Activated CD8-positive, alpha-beta memory T cell treated with anti-CD3 and anti-CD28 coated beads for 4 hours (primary cell): Measurements from ENCODE around the gene MRPL36.

Source experiments
- DNase-seq, 2 donors: peaks; one replicate each; pipeline ENCODE4 v3.0.0-alpha.2; 2020; ENCODE audit warnings: low read depth in 2 of 2

MRPL36 gene

DNA sequence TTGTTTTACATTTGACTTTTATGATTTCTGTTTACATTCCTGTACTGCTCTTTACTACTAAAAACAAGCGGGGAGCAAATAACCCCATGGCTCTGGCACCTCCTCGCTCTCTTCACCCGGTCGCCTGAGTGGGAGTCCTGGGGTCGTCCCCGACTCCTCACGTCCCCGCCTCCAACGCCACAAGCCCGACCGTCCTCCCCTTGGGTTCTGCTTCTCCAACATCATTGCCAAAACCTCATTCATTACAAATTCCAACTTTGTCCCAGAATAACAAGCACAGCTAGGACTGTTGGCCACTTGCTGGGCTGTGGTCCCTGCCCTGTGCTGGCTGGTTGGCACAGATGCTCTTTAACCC lies 35.1 kb downstream of the MRPL36 start:
- DNase-seq: no peak

DNA sequence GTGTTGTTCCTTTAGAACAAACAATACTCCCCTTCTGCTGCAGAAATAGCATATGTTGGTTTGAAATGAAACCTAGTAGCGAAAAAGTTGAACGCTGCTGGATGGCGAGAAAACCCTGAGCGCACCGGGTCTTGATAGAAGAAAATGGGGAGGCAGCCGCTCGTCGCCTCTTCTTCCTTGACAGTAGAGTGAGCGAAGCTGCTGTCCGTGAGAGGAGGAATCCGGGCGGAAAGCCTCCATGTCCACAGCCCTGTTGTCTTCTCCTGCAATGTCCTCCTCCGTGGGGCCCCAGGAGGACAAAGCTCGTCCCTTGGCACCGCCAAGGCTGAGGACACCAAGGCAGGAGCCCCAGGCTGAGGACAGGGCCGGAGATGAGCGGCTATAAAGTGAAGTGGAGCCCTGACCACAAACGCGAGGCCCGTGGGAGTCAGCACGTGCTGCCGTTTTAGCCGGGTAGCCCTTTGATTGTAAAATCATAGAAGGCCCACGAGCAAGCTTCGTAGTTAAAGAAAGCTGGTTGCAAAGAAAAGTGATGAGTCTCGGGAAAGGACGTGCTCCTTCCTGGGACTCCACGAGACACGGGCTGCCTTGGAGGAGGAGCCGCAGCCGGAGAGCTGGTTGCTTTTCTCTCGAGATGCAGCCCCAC lies 35.6 kb downstream of the MRPL36 start:
- DNase-seq: no peak

DNA sequence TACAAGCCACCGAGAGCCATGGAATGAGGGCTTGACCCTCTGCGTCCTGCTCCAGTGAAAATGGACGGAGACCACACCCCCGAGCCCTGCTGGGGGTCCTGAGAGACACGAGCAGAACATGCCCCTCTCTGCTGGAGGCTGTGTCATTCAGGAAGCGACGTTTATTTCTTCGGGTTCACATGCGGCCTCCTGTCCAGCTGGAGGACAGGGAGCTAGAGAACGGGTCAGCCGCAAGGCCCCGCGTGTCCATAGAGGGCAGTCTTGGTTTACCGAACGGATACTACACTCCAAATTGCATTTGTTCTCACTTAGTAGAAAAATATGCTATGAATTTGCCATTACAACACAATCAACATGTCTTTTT lies 36.1 kb downstream of the MRPL36 start:
- no peak for DNase-seq

DNA sequence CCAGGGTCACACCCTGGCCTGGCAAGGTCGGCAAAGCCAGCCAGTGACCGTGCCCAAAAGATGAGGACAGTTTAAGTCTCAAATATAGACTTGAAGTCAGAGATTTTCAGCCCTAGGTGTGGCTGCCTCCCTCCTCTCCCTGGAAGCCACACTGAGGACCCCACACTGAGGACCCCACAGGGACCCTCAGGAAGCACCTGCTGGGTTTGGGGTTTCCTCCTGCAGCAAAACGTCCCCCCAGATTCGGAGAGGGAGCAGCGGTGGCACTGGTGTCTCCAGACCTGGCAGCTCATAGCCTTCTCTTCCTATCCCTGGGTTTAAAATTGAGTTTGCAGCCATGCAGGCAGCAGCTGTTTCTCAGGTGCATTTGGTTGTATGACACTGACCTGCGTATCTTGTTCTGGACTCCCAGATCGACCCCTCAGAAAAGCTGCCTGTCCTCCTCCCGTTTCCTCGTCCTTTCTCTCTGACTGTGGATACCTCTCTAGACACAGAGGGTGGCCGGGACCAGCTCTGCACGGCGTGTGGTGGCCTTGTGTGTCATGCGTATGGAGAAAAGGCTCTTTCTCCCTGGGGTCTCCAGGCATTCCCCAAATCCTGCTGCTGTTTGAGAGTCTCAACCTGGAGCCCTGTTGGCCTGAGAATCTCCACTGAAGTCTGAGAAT lies 36.6 kb downstream of the MRPL36 start:
- DNase-seq: no peak

DNA sequence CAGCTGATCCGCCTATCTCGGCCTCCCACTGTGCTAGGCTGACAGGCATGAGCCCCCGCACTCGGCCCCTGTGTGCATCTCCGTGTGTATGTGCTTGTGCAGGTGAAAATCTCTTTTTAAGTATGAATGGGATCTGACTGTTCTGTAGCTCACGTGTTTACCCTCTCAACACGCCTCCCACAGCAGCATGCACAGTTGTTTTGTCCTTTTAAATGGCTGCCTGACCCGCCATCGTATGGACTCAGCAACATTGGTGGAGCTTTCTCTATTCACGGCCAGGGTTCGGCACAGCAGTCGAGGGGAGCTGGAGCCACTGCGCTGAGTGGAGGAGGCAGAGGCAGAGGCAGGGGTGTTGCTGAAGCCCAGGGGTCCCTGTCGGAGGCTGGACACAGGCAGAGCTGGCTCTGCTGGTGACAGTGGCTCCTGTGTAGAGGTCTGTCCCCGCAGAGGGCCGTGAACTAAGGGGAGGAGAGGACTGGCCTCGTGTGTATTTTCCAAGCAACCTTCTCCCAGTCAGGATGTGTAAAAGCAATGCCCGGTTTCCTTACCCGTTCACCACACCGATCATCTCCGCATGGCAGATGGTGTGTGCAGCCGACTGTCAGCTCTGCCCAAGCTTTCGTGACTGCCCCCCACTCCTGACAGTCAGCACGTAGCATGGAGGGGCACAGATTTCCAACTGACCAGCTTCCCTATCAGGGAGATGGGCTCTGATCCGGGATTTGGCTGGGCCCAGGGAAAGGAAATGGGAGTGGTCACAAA lies 37.3 kb downstream of the MRPL36 start:
- DNase-seq: no peak

DNA sequence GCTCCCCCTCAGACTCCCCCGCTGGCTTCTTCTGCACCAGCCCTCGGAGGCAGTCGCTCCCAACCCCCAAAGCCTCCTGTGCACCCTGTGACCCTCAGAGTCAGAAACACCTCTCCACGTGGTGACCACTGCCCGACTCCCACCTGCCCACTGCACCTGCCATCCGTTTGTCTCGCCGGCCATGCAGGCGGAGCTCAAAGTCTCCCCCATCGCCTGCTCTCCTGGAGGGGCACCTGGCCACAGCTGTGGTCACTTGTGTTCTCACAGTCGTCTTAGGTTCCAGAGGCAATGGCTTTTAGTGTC lies 38.2 kb downstream of the MRPL36 start:
- no peak for DNase-seq

DNA sequence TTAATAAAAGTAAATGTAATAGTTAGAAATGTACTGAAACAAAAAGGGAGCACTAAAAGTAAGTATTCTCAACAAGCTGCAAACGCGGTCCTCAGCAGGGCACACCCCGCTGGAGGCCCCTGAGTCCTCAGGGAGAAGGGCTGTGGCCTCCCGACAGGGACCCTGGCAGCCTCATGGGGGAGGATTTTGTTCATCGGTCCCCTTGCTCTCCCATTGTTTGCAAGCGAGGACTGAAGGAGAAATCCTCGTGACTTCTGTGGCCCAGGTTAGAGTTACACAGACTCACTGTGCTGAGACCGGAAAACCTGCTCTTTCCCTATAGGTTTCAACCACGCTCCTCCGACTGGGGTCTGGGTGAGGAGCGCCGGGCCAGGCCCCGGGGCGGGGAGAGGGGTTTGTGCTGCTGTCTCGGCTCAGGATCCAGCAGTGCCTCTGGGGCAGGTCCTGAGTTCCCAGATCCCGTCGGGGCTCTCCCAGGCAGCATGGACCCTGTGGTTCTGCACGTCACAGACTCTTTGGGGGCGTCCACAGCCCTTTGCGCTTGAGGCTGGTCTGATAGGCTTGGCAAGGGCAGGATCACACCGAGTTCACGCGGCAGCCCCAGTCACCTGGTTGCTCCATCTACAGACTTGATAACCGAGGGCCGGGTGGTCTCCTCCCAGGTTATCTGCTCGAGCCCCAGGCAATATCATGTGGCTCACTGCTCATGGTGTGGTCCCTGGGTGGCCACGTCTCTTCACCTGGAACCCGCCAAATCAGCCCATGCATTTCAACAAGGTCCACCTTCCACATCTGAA lies 38.8 kb downstream of the MRPL36 start:
- DNase-seq: no peak

DNA sequence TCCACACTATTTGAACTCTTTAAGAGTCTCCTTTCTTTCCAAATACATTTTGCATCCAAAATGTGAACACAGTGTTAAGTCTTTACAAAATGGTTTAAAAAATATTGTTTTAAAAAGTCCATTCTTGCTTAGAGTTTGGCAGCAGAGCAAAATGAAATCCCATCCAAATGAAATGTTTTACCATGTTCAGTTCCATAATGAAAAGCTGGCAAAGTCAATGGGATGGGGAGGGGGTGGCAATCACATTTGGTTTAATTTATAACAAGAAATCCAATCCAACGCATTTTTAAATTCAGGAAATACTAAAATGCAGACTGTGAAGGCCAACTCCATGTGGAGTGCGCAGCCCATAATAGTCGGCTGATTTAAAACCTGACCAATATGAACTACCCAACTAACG lies 39.4 kb downstream of the MRPL36 start:
- DNase-seq: no peak

DNA sequence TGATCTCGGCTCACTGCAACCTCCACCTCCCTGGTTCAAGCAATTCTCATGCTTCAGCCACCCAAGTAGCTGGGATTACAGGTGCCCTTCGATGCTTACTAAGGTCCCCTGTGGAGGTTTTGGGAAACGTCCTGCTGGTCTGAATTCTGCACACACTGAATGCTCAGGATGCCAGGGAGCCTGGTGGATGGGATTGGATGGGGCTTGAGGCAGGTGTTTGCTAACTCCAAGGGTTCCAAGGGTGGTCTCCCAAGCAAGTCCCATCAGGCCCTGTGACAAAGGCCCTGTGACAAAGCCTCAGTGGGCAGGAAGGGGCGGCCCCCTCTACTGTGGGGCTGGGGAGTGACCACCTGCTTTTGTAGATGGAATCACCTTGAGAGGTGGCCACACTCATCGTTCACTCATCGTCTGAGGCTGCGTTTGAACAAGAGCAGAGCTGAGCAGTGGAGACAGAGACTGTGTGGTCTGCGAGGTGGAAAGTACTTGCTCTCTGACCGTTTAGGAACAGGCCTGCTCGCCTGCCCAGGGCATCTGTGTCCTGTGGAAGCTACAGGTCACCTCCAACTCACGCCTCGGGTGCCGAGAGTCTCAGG lies 40.2 kb downstream of the MRPL36 start:
- DNase-seq: no peak

DNA sequence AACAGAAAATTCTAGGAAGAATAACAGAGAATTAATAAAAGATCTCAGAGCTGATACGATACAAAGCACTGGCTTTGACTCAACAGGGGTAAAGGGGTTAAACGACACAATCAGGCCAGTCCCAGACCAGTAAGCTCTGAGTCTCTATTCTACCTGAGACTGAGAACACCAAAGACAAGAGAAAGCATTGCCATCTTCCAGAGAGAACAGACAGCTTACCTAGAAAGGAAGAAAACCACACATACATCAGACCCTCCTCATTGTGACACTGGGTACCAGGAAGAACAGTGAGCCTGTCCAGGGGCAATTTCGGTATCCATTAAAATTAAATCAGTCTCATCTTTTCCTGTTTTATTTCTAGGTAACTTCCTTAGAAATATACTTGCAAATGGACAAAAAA lies 41.1 kb downstream of the MRPL36 start:
- DNase-seq: no peak

DNA sequence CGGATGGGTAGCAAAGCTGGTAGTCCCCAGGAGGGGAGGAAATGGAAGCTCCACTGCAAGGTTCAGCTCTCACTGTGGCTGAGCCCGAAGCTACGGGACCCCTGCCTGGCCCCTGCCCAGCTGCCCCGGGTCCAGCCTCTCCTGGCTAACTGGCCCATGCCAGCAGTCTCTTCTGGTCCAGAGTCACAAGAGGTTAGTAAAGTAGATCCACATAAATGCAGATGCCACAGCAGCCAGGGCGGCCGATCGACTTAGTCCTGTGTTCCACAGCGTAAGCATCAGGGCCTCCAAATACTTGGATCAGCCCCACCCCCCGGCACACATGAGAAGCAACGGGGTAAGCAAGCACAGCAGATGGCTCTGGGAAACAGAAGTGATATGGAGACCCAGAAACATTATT lies 42.1 kb downstream of the MRPL36 start:
- DNase-seq: no peak

DNA sequence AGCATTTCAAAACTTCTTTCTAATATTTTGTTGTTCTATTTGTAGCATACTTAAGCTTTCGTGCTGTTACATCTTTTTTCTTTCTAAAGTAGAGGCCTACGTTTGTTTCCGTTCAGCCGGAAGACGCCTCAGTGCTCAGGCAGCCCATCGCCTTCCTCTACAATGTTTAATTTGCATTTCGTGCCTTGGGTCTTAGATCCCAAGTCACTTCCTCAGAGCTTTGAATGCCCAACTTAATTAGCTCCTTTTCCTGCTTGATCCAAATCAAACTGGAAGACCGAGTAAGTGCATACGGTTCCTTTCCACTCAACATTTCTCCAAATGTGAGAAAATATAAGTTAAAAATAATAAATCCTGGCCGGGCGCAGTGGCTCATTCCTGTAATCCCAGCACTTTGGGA lies 43.2 kb downstream of the MRPL36 start:
- DNase-seq: no peak

DNA sequence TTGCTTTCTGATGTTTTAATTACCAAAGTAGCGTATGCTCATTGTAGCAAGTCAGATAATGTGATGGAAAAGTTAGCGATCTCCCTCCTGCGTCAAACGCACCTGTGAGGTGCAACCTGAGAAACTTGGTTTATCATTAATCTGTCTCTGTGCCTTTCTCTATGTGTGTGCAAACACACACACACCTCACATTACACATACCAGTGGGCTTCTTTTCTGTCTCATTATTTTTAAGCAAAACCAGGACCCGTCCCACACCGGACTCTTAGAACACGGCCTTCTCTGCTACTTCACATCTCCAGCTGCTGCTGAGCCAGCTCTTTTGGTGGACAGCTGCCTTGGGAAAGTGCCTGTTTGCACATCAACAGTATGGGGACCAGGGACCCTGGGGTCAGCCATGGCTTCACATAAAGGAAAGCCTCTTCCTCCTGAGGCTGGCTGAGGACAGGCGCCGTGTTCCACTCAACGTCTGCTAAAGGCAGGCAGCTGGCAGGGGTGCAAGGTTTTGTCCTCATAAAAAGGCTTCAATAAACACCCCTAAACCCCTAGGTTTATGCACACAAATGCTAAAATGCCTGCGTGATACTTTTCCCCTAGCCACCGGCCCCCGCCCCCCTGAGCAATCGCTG lies 44.2 kb downstream of the MRPL36 start:
- no peak for DNase-seq

DNA sequence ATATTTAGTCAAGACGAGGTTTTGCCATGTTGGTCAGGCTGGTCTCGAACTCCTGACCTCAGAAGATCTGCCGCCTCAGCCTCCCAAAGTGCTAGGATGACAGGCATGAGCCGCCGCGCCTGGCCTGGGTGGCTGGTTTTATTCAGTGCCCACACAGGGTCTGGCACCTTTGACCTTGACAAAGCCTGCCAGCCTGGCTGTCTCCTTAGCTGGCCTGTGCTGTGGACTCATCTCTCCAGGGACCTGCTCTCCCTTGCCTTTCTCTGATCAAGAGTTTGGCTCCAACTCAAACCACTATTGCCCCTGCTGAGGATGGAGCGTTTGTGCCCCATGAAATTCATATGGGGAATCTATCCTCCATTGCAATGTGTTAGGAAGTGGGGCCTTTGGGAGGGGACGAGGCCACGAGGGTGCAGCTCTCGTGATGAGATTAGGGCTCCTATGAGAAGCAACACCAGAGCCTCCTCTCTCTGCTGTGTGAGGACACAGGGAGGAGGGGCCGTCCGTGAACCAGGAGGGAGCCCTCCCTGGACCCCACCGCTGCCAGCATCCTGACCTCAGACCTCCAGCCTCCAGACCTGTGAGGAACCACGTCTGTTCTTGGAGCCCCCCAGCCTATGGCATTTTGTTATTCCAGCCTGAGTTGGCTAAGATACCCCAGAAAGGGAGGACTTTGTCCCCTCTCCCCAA lies 45.0 kb downstream of the MRPL36 start:
- no peak for DNase-seq

DNA sequence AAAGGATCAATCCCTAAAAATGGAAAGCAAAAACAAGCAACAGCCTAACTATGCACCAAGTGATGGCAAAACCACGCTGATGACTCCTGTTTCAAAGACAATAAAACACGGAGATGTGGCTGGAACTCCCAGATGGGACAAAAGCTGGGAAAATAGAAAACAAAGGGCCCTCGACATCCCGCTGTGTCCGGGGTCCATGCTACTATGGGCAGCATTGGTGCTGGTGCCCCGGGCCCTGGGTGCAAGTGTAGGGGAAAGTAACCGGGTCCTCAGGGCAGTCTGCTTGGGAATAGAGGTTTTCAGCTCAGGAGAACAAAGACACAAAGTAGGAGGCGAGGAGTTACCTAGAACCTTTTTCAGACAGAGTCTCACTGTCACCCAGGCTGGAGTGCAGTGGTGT lies 46.1 kb downstream of the MRPL36 start:
- DNase-seq: no peak

DNA sequence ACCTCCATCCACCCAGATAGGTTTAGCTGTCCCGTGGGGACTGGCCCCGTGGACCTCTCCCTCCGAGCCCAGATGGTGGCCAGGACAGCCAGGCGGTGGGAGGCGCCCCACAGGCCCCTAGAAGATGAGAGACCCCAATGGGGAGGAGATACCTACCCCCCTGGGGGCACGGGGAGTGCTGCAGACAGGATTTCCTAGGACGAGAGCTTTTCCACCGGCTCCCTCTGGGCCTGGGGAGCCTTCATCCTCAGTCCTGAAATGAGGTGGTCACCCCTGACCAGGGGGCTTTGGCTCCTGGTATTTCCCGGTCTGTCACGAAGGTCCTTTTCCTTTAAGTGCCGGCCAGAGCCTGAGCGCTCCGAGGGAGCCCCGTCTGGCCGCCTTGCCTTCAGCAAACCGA lies 46.8 kb downstream of the MRPL36 start:
- DNase-seq: no peak

DNA sequence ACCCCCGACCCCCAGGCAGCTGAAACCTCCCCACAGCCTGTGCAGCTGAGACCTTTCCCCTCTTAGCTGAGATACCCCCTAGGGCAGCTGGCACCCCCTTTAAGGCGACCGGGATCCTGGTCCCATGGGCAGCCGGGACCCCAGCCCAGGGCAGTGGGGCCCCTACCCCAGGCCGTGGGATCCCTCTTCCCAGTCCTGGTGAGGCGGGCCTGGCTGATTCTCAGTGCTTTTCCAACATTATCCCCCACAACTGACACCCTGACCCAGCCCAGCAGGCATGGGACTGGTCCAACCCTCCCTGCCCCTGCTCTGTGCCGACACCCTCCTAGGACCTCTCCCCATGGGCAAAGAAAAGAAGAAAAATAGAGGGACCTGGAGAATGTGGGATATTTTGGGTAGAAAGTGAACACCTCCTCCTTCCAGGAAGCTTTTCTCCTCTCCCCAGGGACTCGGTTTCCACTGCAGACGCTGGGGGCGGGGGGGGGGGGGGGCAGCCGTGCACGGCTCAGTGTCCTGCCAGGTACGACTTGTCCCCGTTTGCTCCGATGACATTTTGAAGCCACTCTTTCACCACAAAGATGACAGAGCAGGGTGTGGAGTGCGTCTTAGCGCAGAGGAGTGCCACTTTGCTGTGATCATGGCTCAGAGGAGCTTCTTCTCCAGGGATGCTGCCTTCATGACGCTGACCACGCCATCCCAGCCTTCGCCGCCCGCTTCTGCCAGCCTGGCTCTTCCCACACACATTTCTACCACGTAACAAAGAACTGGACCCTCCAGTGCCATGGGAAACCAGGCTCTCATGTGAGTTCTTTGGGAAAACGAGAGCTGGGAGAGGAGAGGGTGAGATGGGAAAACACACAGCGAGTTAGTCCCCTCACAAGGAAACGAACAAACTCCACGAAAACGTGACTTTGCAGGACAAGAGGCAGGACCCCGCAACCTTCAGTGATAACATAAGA lies 47.5 kb downstream of the MRPL36 start:
- no peak for DNase-seq

DNA sequence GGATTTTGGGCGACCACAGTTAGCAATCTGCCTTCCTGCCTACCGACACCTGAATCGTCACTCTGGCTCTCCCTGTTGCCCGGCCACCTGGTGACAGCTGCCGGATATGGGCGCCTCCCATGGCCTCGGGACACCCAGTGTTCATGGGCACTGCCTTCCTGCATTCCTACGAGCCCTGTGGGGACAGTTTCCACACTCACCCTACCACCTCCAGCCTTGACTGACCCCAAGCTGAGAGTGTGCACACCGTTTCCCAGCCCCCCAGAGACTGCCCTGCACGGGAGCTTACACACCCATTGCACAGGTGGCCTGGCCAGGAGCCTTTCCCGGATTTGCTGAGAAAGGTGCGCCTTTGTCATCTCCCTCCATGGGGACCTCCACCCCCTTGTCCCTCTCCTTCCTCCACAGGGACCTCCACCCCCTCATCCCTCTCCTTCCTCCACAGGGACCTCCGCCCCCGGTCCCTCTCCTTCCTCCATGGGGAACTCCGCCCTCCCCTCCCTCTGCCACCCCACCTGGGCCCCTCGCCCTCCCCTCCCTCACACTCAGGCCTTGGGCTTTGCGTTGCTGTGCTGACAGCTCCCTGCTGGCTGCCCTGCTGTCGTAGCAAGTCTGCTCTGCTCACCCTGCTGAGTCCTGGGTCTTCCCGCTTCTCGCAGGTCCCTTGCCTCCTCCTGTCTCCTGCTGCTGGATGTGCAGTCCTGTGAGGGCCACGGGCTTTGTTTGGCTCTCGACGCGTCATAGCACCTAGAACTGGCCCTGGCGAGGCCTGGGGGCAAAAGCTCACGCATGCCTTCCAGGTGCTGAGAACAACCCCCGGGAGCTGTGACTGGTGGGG lies 48.4 kb downstream of the MRPL36 start:
- DNase-seq: no peak

DNA sequence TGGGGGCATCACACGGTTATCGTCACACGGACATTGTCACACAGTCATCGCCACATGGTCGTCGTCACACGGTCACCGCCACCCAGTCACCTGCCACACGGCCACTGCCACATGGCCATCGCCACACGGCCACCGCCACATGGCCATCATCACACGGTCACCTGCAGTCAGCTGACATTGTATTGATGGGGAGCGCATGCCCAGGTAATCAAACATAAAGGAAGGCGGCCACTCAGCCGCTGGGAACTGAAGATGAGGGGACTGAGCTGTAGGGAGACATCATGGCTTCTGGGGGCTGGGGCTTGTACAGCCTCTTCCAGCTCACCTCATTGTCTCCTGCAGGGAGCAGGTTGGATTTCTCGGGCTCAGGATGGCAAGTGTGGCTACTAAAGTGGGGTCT lies 49.2 kb downstream of the MRPL36 start:
- no peak for DNase-seq
